Stimulated activated naive CD8-positive, alpha-beta T cell treated with anti-CD3 and anti-CD28 coated beads, Interleukin-15, Interleukin-2, amounts not matched to agents 100 U/mL and 50 U/mL, for 24 hours (primary cell): ENCODE measurements around the gene CCDC50.

Source experiments
- ATAC-seq: fragments of 150-1000 bp; cut with Tn5 transposase; one replicate; pipeline ENCODE4 v1.10.0; 2021
- DNase-seq: peaks from one replicate; pipeline ENCODE4 v3.0.0; 2021

CCDC50 gene

GRCh38 chr3:191425322-191425734 is 96.1 kb downstream of the CCDC50 start:
- ATAC-seq (no peak), DNase-seq (no peak)

GRCh38 chr3:191426311-191426710 is 97.1 kb downstream of the CCDC50 start:
- DNase-seq, result no peak

GRCh38 chr3:191428177-191428576 is 99.0 kb downstream of the CCDC50 start:
- ATAC-seq (no peak), DNase-seq (no peak)

More at GRCh38 chr3:191426311-191426710, 97.1 kb downstream of the CCDC50 start:
- ATAC-seq, result no peak

- no peak for ATAC-seq
- no peak for DNase-seq
These were observed 100.9 kb downstream of the CCDC50 start for GRCh38 chr3:191430103-191430502.

- ATAC-seq (no peak), DNase-seq (no peak)
These were observed 102.1 kb downstream of the CCDC50 start for GRCh38 chr3:191431160-191431822.

GRCh38 chr3:191432162-191432561 is 103.0 kb downstream of the CCDC50 start:
- DNase-seq (no peak), ATAC-seq (no peak)

- DNase-seq (no peak), ATAC-seq (no peak)
These were observed 104.8 kb downstream of the CCDC50 start for GRCh38 chr3:191434024-191434423.

GRCh38 chr3:191435981-191436380 is 106.8 kb downstream of the CCDC50 start:
- no peak for ATAC-seq
- DNase-seq, result no peak

GRCh38 chr3:191438150-191438814 is 109.1 kb downstream of the CCDC50 start:
- no peak for DNase-seq

GRCh38 chr3:191440532-191440931 is 111.3 kb downstream of the CCDC50 start:
- DNase-seq, result no peak
- ATAC-seq, result no peak

More at GRCh38 chr3:191438150-191438814, 109.1 kb downstream of the CCDC50 start:
- no peak for ATAC-seq

GRCh38 chr3:191441687-191442086 is 112.5 kb downstream of the CCDC50 start:
- ATAC-seq, result no peak
- no peak for DNase-seq

- ATAC-seq (no peak), DNase-seq (no peak)
These were observed 115.4 kb downstream of the CCDC50 start for GRCh38 chr3:191444569-191444968.
